Activated CD4-positive, alpha-beta T cell treated with anti-CD3 and anti-CD28 coated beads, Interleukin-2, amount 50 U/mL, for 1 hour (primary cell): ENCODE data around the gene SPOP.
"Not testable (repeated sequence)": the region's sequence is repeated elsewhere in the genome, so short reads cannot be mapped to it uniquely, and the experiment has no call there.

Experiments
- DNase-seq: peaks from one replicate; pipeline ENCODE4 v3.0.0-alpha.2; 2020

Gene SPOP

GRCh38 chr17:49570540-49571242 is 107.2 kb downstream of the SPOP start:
- DNase-seq = no peak

- DNase-seq = not testable (repeated sequence)
These were observed 109.2 kb downstream of the SPOP start for GRCh38 chr17:49568695-49569047.

- DNase-seq = peak; percentile 79
These were observed 109.8 kb downstream of the SPOP start for GRCh38 chr17:49567871-49568694.

- no peak for DNase-seq
These were observed 110.8 kb downstream of the SPOP start for GRCh38 chr17:49567104-49567521.

GRCh38 chr17:49566668-49567071 is 111.2 kb downstream of the SPOP start:
- no peak for DNase-seq

GRCh38 chr17:49565948-49566491 is 111.9 kb downstream of the SPOP start:
- DNase-seq = no peak

GRCh38 chr17:49564638-49565037 is 113.3 kb downstream of the SPOP start:
- DNase-seq = no peak

GRCh38 chr17:49557312-49558024 is 120.4 kb downstream of the SPOP start:
- DNase-seq = no peak

GRCh38 chr17:49556223-49556943 is 121.5 kb downstream of the SPOP start:
- peak; percentile 81 for DNase-seq

GRCh38 chr17:49555495-49556222 is 122.2 kb downstream of the SPOP start:
- no peak for DNase-seq

- DNase-seq = no peak
These were observed 123.0 kb downstream of the SPOP start for GRCh38 chr17:49554694-49555494.

GRCh38 chr17:49553676-49554335 is 124.1 kb downstream of the SPOP start:
- no peak for DNase-seq

- DNase-seq = no peak
These were observed 125.7 kb downstream of the SPOP start for GRCh38 chr17:49552070-49552751.

- no peak for DNase-seq
These were observed 126.5 kb downstream of the SPOP start for GRCh38 chr17:49551221-49552069.

- DNase-seq = not testable (repeated sequence)
These were observed 127.1 kb downstream of the SPOP start for GRCh38 chr17:49550764-49551163.

- DNase-seq = no peak
These were observed 127.9 kb downstream of the SPOP start for GRCh38 chr17:49549691-49550678.

- DNase-seq = no peak
These were observed 128.6 kb downstream of the SPOP start for GRCh38 chr17:49549311-49549605.
